A549 (cell line): ENCODE results near the gene KISS1. TPM values are rescaled to one million over a fixed set of nuclear protein-coding genes. Genes with fewer than 3 reads are reported as not detected.

Experiments
- ATAC-seq, 2 experiments: fragments of 200-7000 bp in 1 of 2; fragments of >200 bp in 1 of 2; cut with Nextera tagmentation in 1 of 2; cut with Tn5 transposase in 1 of 2; 3 replicates each; pipeline versions ENCODE4 v1.8.0 to v1.9.1; 2018 to 2020; ENCODE audit warnings: mild to moderate bottlenecking in 1 of 2, moderate library complexity in 1 of 2
- CTCF ChIA-PET: fragments of 300-600 bp; sonication (Branson Sonifier 250); formaldehyde crosslinking; extraction: SDS; loops from one replicate; lab custom pipeline; 2021; ENCODE audit warnings: antibody characterized with exemption, inconsistent platforms; lab: Yijun Ruan, JAX
- POLR2A ChIA-PET: fragments of 350-600 bp; formaldehyde crosslinking; extraction: SDS; loops from one replicate; lab custom pipeline; 2021; ENCODE audit warnings: antibody characterized with exemption, inconsistent platforms; lab: Yijun Ruan, JAX
- DNase-seq, 2 experiments: peaks; one replicate each; pipeline versions ENCODE4 v3.0.0 to v3.0.0-alpha.2; 2011 to 2016; ENCODE audit warnings: low read depth in 1 of 2, low spot score in 1 of 2
- FAIRE-seq: peaks from 2 replicates; lab custom pipeline; 2011; peaks lifted over from hg19 to GRCh38; lab: Jason Lieb, UNC
- H3K27ac ChIP-seq, 2 experiments: fragments of >200 bp; sonication (Bioruptor Twin); formaldehyde crosslinking; 3 replicates each; pipeline ENCODE4 v1.5.1; 2016 to 2017
- H3K4me1 ChIP-seq: fragments of >200 bp; sonication (Bioruptor Twin); formaldehyde crosslinking; 3 replicates; pipeline ENCODE4 v1.6.1; 2016
- H3K4me2 ChIP-seq: fragments of >200 bp; sonication (Bioruptor Twin); formaldehyde crosslinking; 3 replicates; pipeline ENCODE4 v1.6.1; 2016
- H3K4me3 ChIP-seq: fragments of >200 bp; sonication (Bioruptor Twin); formaldehyde crosslinking; 3 replicates; pipeline ENCODE4 v1.5.1; 2016
- H3K9me3 ChIP-seq: fragments of >200 bp; sonication (Bioruptor Twin); formaldehyde crosslinking; 3 replicates; pipeline ENCODE4 v1.6.1; 2016
- CHD4 ChIP-seq: fragments of 200-600 bp; sonication (generic); IDR thresholded peaks from 2 replicates; pipeline ENCODE4 v1.6.1; 2016; ENCODE audit warnings: antibody characterized with exemption, mild to moderate bottlenecking, borderline replicate concordance
- CTCF ChIP-seq: fragments of >200 bp; sonication (Bioruptor Twin); formaldehyde crosslinking; IDR thresholded peaks from 3 replicates; pipeline ENCODE4 v1.5.1; 2016
- EHMT2 ChIP-seq: fragments of 200-600 bp; sonication (generic); IDR thresholded peaks from 2 replicates; pipeline ENCODE4 v1.6.1; 2016; ENCODE audit warnings: antibody characterized with exemption, low read depth, mild to moderate bottlenecking, moderate library complexity
- EP300 ChIP-seq, 2 experiments: fragments of >200 bp; sonication (Bioruptor Twin); formaldehyde crosslinking; IDR thresholded peaks; 2 replicates in 1 of 2; 3 replicates in 1 of 2; pipeline ENCODE4 v1.6.1; 2016 to 2017
- ESRRA ChIP-seq: fragments of 150-350 bp; IDR thresholded peaks from 2 replicates; pipeline ENCODE4 v1.6.1; 2014; ENCODE audit warnings: mild to moderate bottlenecking, low read length, borderline replicate concordance
- HES2 ChIP-seq: fragments of >200 bp; sonication (Bioruptor Twin); formaldehyde crosslinking; IDR thresholded peaks from 2 replicates; pipeline ENCODE4 v1.6.1; 2016
- HEYL ChIP-seq: fragments of 250-450 bp; sonication (Bioruptor Pico); IDR thresholded peaks from 2 replicates; pipeline ENCODE4 v1.8.0; 2021; ENCODE audit warnings: mild to moderate bottlenecking, moderate library complexity
- HOXB13 ChIP-seq: fragments of 250-450 bp; sonication (Bioruptor Pico); IDR thresholded peaks from 2 replicates; pipeline ENCODE4 v1.5.0; 2020; ENCODE audit warnings: low read depth, mild to moderate bottlenecking, moderate library complexity
- MAFK ChIP-seq: fragments of 450-650 bp; IDR thresholded peaks from 2 replicates; pipeline ENCODE4 v1.6.1; 2014; ENCODE audit not compliant: partially characterized antibody
- MYC ChIP-seq: IDR thresholded peaks from 2 replicates; pipeline ENCODE4 v1.6.1; 2012; ENCODE audit warnings: mild to moderate bottlenecking, inconsistent platforms, low read length, improper control_type of control experiment, borderline replicate concordance
- NFE2L2 ChIP-seq: fragments of 150-350 bp; conservative IDR thresholded peaks from 2 replicates; pipeline ENCODE4 v1.6.1; 2014; ENCODE audit warnings: low read length
- NPAS2 ChIP-seq: fragments of 250-450 bp; sonication (Bioruptor Pico); IDR thresholded peaks from 2 replicates; pipeline ENCODE4 v1.8.0; 2022; ENCODE audit warnings: mild to moderate bottlenecking, moderate library complexity, borderline replicate concordance
- POLR2AphosphoS2 ChIP-seq: conservative IDR thresholded peaks from 2 replicates; pipeline ENCODE4 v1.6.1; 2012; ENCODE audit warnings: low read length, improper control_type of control experiment, inconsistent platforms
- RAD21 ChIP-seq, 2 experiments: fragments of >200 bp in 1 of 2; sonication (Bioruptor Twin) in 1 of 2; formaldehyde crosslinking in 1 of 2; IDR thresholded peaks in 1 of 2; conservative IDR thresholded peaks in 1 of 2; 2 replicates in 1 of 2; 3 replicates in 1 of 2; pipeline ENCODE4 v1.6.1; 2012 to 2018; ENCODE audit warnings: inconsistent platforms in 1 of 2
- RARB ChIP-seq: fragments of 250-450 bp; sonication (Bioruptor Pico); IDR thresholded peaks from 2 replicates; pipeline ENCODE4 v1.8.0; 2021; ENCODE audit warnings: mild to moderate bottlenecking, moderate library complexity
- RCOR1 ChIP-seq: fragments of 150-350 bp; IDR thresholded peaks from 2 replicates; pipeline ENCODE4 v1.6.1; 2014; ENCODE audit warnings: antibody characterized with exemption, low read length, low read depth
- RFX5 ChIP-seq: fragments of 450-650 bp; IDR thresholded peaks from 2 replicates; pipeline ENCODE4 v1.7.1; 2014; ENCODE audit warnings: antibody characterized with exemption, mild to moderate bottlenecking, moderate library complexity
- TP53 ChIP-seq: fragments of 250-450 bp; sonication (Bioruptor Pico); IDR thresholded peaks from 2 replicates; pipeline ENCODE4 v1.5.0; 2021; ENCODE audit warnings: mild to moderate bottlenecking, moderate library complexity
- ZFP36 ChIP-seq: fragments of 450-650 bp; IDR thresholded peaks from 2 replicates; pipeline ENCODE4 v1.6.1; 2014; ENCODE audit warnings: borderline replicate concordance; ENCODE audit not compliant: partially characterized antibody
- WGBS: methylation state at CpG from one replicate; pipeline ENCODE4 v1.1.6; 2017; ENCODE audit errors: missing lambda C conversion rate; 5-methylcytosine and 5-hydroxymethylcytosine counted together
- polyA plus RNA-seq, 4 experiments: library from polyadenylated mRNA; depleted of rRNA in 3 of 4; stranded (reverse); fragments of >200 nt; fragmentation: RNase III in 1 of 4; extraction: RNeasy Plus Mini Kit Qiagen cat#74134 plus additional on column Dnase treatment in 1 of 4; gene quantifications; 2 replicates in 3 of 4; 3 replicates in 1 of 4; pipeline ENCODE4 v1.2.3, GENCODE V29; 2011 to 2017

The KISS1 gene
- polyA plus RNA-seq, 2 of the 4 experiments (the other 2 are of a cell fraction) = 0.23 TPM; not detected in 1

- WGBS = 73% methylated on average over 5 of the region's 5 CpGs
- FAIRE-seq = no peak
- Histone ChIP-seq H3K27ac (no peak overlapping the region), H3K9me3 (no peaks in the 10 kb centered on the region)
- POLR2A ChIA-PET = no interaction called here
- no peak for TF ChIP-seq CTCF
- no peak for TF ChIP-seq HES2
- TF ChIP-seq EP300 (IDR thresholded peaks at IDR 0.05) = no peak
- no peak for TF ChIP-seq HEYL (CRISPR knock-in tag)
- TF ChIP-seq RFX5 = no peak
- TF ChIP-seq POLR2AphosphoS2 = no peak
- TF ChIP-seq RAD21 (conservative IDR thresholded peaks at IDR 0.05 in 1 of 2, IDR thresholded peaks at IDR 0.05 in 1 of 2) = no peak
- no peak for TF ChIP-seq NPAS2 (CRISPR knock-in tag)
- no peak for TF ChIP-seq EHMT2
- TF ChIP-seq, all 56 proteins: peak for 0
- DNase-seq (no peak), ATAC-seq (no peak; a peak in 1 of 6 replicates)
- CTCF ChIA-PET = interaction anchor here (0.9 to 4.5 kb wide), 5 partner anchors 8 to 197 kb away, joined by 3 to 53 read pairs (median 18); partner anchors contain the start of genes GOLT1A and REN
- Histone ChIP-seq H3K4me1 (peaks cover 5% of the 10 kb centered on the region; the same call in 2 of the 3 replicates), H3K4me3 (no peak overlapping the region), H3K4me2 (no peak overlapping the region)
These were observed 777 bp upstream of the KISS1 start for GRCh38 chr1:204197068-204197467.

- DNase-seq = no peak
- peaks cover 5% of the 10 kb centered on the region; the same call in 2 of the 3 replicates for H3K4me1 ChIP-seq
- ChIA-PET CTCF (interaction anchor here (0.6 to 1.9 kb wide), 3 partner anchors 12 to 32 kb away, joined by 3 to 14 read pairs (median 3); no protein-coding TSS in a partner anchor), POLR2A (no interaction called here)
- no peak overlapping the region for H3K4me2 ChIP-seq
- no peaks in the 10 kb centered on the region for H3K9me3 ChIP-seq
- WGBS = 83% methylated on average over 7 of the region's 7 CpGs
- TF ChIP-seq CHD4 (no peak), RARB (CRISPR knock-in tag) (no peak), RCOR1 (no peak)
- ATAC-seq = no peak
- no peak for FAIRE-seq
- no peak overlapping the region for H3K27ac ChIP-seq
- H3K4me3 ChIP-seq = no peak overlapping the region
These were observed 1.5 kb downstream of the KISS1 start for GRCh38 chr1:204194771-204195170.

GRCh38 chr1:204194080-204194479, 2.2 kb downstream of the KISS1 start:
- CTCF ChIA-PET = interaction anchor here (0.6 to 1.9 kb wide), 5 partner anchors 10 to 253 kb away, joined by 3 to 14 read pairs (median 3); no protein-coding TSS in a partner anchor
- DNase-seq = no peak

GRCh38 chr1:204192589-204193352, 3.5 kb downstream of the KISS1 start:
- no peaks in the 10 kb centered on the region for H3K9me3 ChIP-seq
- no peak overlapping the region for H3K27ac ChIP-seq
- WGBS = 85% methylated on average over 3 of the region's 3 CpGs
- ATAC-seq = no peak
- H3K4me3 ChIP-seq = no peak overlapping the region
- no peak for DNase-seq
- no peak for FAIRE-seq
- no peak overlapping the region for H3K4me2 ChIP-seq
- ChIA-PET CTCF (interaction anchor here (1.0 to 7.1 kb wide), 4 partner anchors 13 to 171 kb away, joined by 3 to 56 read pairs (median 10); no protein-coding TSS in a partner anchor), POLR2A (no interaction called here)
- peaks cover 5% of the 10 kb centered on the region; the same call in 1 of the 3 replicates for H3K4me1 ChIP-seq
- TF ChIP-seq ZFP36 = peak; percentile 87
- no peak for TF ChIP-seq RAD21 (conservative IDR thresholded peaks at IDR 0.05 in 1 of 2, IDR thresholded peaks at IDR 0.05 in 1 of 2)
- no peak for TF ChIP-seq NFE2L2
- no peak for TF ChIP-seq MAFK
- TF ChIP-seq TP53 (CRISPR knock-in tag) = no peak

More at GRCh38 chr1:204194080-204194479, 2.2 kb downstream of the KISS1 start:
- no peaks in the 10 kb centered on the region for H3K9me3 ChIP-seq
- POLR2A ChIA-PET = no interaction called here
- H3K27ac ChIP-seq = no peak overlapping the region
- no peak overlapping the region for H3K4me3 ChIP-seq
- H3K4me2 ChIP-seq = no peak overlapping the region
- ATAC-seq (no peak), FAIRE-seq (no peak)
- WGBS = 48% methylated on average over 2 of the region's 2 CpGs
- H3K4me1 ChIP-seq = peaks cover 5% of the 10 kb centered on the region; the same call in 2 of the 3 replicates
- TF ChIP-seq MYC (no peak), HOXB13 (CRISPR knock-in tag) (no peak), CHD4 (no peak), ESRRA (no peak), ZFP36 (no peak)
- TF ChIP-seq, all 56 proteins: peak for 0
